Osteocyte (in vitro differentiated cells): ENCODE results near the gene SH3TC2. TPM values are rescaled to one million over a fixed set of nuclear protein-coding genes. Genes with fewer than 3 reads are reported as not detected.

Experiments
- DNase-seq: peaks from one replicate; pipeline ENCODE4 v3.0.0; 2021; ENCODE audit warnings: mixed read lengths; ENCODE audit not compliant: unreplicated experiment; ENCODE audit errors: extremely low spot score
- H3K27ac Mint-ChIP-seq: one replicate; pipeline ENCODE4 v1.8.0; 2021; ENCODE audit warnings: mild to moderate bottlenecking, mixed read lengths; ENCODE audit not compliant: unreplicated experiment
- H3K27me3 Mint-ChIP-seq: one replicate; pipeline ENCODE4 v1.8.0; 2021; ENCODE audit warnings: mixed read lengths; ENCODE audit not compliant: unreplicated experiment
- H3K36me3 Mint-ChIP-seq: one replicate; pipeline ENCODE4 v1.8.0; 2021; ENCODE audit warnings: mixed read lengths; ENCODE audit not compliant: unreplicated experiment
- H3K4me1 Mint-ChIP-seq: one replicate; pipeline ENCODE4 v1.8.0; 2021; ENCODE audit warnings: mixed read lengths; ENCODE audit not compliant: unreplicated experiment
- H3K4me3 Mint-ChIP-seq: one replicate; pipeline ENCODE4 v1.8.0; 2021; ENCODE audit warnings: mild to moderate bottlenecking, moderate library complexity, mixed read lengths; ENCODE audit not compliant: unreplicated experiment
- H3K9me3 Mint-ChIP-seq: one replicate; pipeline ENCODE4 v1.8.0; 2021; ENCODE audit warnings: mixed read lengths; ENCODE audit not compliant: unreplicated experiment
- total RNA-seq: library from RNA; stranded (reverse); gene quantifications from 2 replicates; pipeline ENCODE4 v1.2.1, GENCODE V29; 2021
- TF ChIP-seq, protein P1 (sequence below): fragments of 200-600 bp; sonication (generic); IDR thresholded peaks from 2 replicates; pipeline ENCODE4 v1.5.0; 2021; ENCODE audit warnings: antibody characterized with exemption, mild to moderate bottlenecking, moderate library complexity

SH3TC2 gene
- total RNA-seq, 1 donor from 2014 or later: 0.83 TPM

GRCh38 chr5:148998174-148998797 lies 64.6 kb downstream of the SH3TC2 start:
- no peaks in the 10 kb centered on the region for H3K9me3 Mint-ChIP-seq
- TF ChIP-seq, protein P1, sequence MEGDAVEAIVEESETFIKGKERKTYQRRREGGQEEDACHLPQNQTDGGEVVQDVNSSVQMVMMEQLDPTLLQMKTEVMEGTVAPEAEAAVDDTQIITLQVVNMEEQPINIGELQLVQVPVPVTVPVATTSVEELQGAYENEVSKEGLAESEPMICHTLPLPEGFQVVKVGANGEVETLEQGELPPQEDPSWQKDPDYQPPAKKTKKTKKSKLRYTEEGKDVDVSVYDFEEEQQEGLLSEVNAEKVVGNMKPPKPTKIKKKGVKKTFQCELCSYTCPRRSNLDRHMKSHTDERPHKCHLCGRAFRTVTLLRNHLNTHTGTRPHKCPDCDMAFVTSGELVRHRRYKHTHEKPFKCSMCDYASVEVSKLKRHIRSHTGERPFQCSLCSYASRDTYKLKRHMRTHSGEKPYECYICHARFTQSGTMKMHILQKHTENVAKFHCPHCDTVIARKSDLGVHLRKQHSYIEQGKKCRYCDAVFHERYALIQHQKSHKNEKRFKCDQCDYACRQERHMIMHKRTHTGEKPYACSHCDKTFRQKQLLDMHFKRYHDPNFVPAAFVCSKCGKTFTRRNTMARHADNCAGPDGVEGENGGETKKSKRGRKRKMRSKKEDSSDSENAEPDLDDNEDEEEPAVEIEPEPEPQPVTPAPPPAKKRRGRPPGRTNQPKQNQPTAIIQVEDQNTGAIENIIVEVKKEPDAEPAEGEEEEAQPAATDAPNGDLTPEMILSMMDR: peak; percentile 73
- H3K4me1 Mint-ChIP-seq: peaks cover 66% of the 10 kb centered on the region
- H3K27ac Mint-ChIP-seq: no peak overlapping the region
- no peak for DNase-seq
- no peaks in the 10 kb centered on the region for H3K27me3 Mint-ChIP-seq
- no peaks in the 10 kb centered on the region for H3K36me3 Mint-ChIP-seq
- no peak overlapping the region for H3K4me3 Mint-ChIP-seq

DNA sequence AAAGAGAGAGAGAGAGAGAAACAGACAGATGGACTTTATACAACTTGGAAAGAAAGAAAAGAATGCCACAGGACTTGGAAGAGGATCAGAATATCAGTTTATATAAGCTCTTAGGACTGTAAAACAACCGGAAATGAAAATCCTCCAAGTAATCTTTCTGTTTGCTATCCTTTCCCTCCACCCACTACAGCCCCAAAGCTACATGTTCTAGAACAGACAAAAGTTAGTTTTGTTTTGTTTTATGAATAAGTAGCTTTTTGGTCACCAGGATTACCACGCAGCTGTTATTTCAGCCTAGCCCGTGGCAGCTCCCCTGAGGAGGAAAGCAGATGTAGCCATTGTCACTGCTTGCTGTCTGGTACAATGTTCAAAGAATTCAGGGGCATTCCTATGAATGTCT lies 66.6 kb downstream of the SH3TC2 start:
- H3K27me3 Mint-ChIP-seq: no peaks in the 10 kb centered on the region
- TF ChIP-seq, protein P1: no peak
- no peak for DNase-seq
- H3K4me3 Mint-ChIP-seq: no peak overlapping the region
- H3K9me3 Mint-ChIP-seq: no peaks in the 10 kb centered on the region
- peak overlapping the region; percentile 84 for H3K27ac Mint-ChIP-seq
- peaks cover 46% of the 10 kb centered on the region for H3K4me1 Mint-ChIP-seq
- no peaks in the 10 kb centered on the region for H3K36me3 Mint-ChIP-seq

GRCh38 chr5:148995791-148996190 lies 67.1 kb downstream of the SH3TC2 start:
- Mint-ChIP-seq H3K9me3 (no peaks in the 10 kb centered on the region), H3K27ac (peak overlapping the region; percentile 84), H3K27me3 (no peaks in the 10 kb centered on the region), H3K4me1 (peaks cover 45% of the 10 kb centered on the region), H3K4me3 (no peak overlapping the region), H3K36me3 (no peaks in the 10 kb centered on the region)
- DNase-seq: no peak
- TF ChIP-seq, protein P1: no peak

GRCh38 chr5:148993283-148993936 lies 69.5 kb downstream of the SH3TC2 start:
- TF ChIP-seq, protein P1: no peak
- Mint-ChIP-seq H3K27ac (no peak overlapping the region), H3K27me3 (no peaks in the 10 kb centered on the region), H3K9me3 (no peaks in the 10 kb centered on the region), H3K4me3 (no peak overlapping the region), H3K4me1 (peaks cover 35% of the 10 kb centered on the region), H3K36me3 (no peaks in the 10 kb centered on the region)
- DNase-seq: no peak

DNA sequence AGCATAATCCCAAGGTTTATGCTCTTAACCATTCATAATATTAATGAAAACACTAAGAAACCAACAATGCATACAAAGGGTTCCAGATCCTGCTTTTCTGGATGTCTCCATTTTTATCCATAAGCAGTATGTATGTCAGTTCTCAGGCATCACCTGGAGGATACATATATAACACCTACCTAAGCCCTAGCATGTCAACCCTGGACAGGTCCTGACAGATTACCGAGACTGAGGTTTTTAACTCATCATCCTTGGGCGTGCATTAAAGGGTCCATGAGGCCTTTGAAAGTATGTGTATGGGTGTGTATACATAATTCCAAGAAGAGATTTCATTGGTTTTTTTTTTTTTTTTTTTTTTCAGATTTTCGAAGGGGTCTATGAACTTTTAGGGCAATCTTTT lies 70.6 kb downstream of the SH3TC2 start:
- Mint-ChIP-seq H3K36me3 (no peaks in the 10 kb centered on the region), H3K27ac (no peak overlapping the region), H3K4me1 (peaks cover 24% of the 10 kb centered on the region), H3K9me3 (no peaks in the 10 kb centered on the region), H3K27me3 (no peaks in the 10 kb centered on the region), H3K4me3 (no peak overlapping the region)
- TF ChIP-seq, protein P1: no peak
- DNase-seq: no peak
